ENCODE results near the gene CCDC154. TPM values are rescaled to one million over a fixed set of nuclear protein-coding genes. Genes with fewer than 3 reads are reported as not detected.

The CCDC154 gene
- total RNA-seq, 1 donor from 2014 or later, result under 0.01 TPM

GRCh38 chr16:1438229-1439057 is 5.9 kb downstream of the CCDC154 start:
- FAIRE-seq, result no peak
- no peak for DNase-seq (ENCODE audit: low read depth)
- no peaks in the 10 kb centered on the region for H3K36me3 ChIP-seq (ENCODE audit: control insufficient read depth, insufficient read depth, low read length)
- TF ChIP-seq CTCF (IDR thresholded peaks at IDR 0.05; ENCODE audit: insufficient read depth, low read length, severe bottlenecking), result no peak
- no peak overlapping the region for H3K4me3 ChIP-seq (ENCODE audit: low read depth, low read length)
- no peaks in the 10 kb centered on the region for H3K27me3 ChIP-seq (ENCODE audit: control insufficient read depth, insufficient read depth, low read length)

GRCh38 chr16:1437606-1438005 is 6.8 kb downstream of the CCDC154 start:
- Histone ChIP-seq H3K4me3 (ENCODE audit: low read depth, low read length) (no peak overlapping the region), H3K36me3 (ENCODE audit: control insufficient read depth, insufficient read depth, low read length) (no peaks in the 10 kb centered on the region), H3K27me3 (ENCODE audit: control insufficient read depth, insufficient read depth, low read length) (no peaks in the 10 kb centered on the region)
- TF ChIP-seq CTCF (IDR thresholded peaks at IDR 0.05; ENCODE audit: insufficient read depth, low read length, severe bottlenecking), result no peak
- no peak for FAIRE-seq
- no peak for DNase-seq (ENCODE audit: low read depth)

DNA sequence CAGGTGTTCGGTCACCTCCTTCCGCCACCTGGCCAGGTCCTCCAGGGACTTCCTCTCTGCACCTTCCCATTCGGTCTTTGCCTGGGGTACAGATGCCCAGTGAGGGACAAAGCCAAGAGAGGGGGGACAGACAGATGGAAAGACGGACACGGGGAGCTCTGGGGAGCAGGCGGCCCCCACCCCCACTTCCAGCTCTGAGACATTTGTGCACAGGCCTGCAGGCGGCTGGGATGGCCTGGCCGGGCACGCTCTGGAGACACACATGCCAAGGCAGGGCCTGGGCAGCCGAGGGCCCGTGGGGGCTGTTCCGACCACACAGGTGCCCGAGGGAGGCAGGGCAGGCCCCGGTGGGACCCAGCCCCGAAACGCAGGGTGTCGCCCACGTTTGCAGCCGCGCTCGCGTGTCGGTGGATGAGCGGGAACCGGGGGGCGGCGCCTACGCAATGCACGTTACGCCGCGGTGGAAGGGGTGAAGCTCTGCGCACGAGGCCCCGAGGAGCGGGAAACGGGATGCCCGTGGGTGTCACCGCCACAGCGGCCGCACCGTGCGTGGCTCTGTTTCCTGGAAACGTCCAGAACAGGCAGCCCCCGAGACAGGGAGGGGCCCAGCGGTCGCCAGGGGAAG is 7.5 kb downstream of the CCDC154 start:
- no peak overlapping the region for H3K4me3 ChIP-seq (ENCODE audit: low read depth, low read length)
- TF ChIP-seq CTCF (IDR thresholded peaks at IDR 0.05; ENCODE audit: insufficient read depth, low read length, severe bottlenecking), result no peak
- no peaks in the 10 kb centered on the region for H3K27me3 ChIP-seq (ENCODE audit: control insufficient read depth, insufficient read depth, low read length)
- no peaks in the 10 kb centered on the region for H3K36me3 ChIP-seq (ENCODE audit: control insufficient read depth, insufficient read depth, low read length)
- no peak for DNase-seq (ENCODE audit: low read depth)
- FAIRE-seq, result no peak

GRCh38 chr16:1435921-1436697 is 8.2 kb downstream of the CCDC154 start:
- no peak for TF ChIP-seq CTCF (IDR thresholded peaks at IDR 0.05; ENCODE audit: insufficient read depth, low read length, severe bottlenecking)
- no peak for FAIRE-seq
- DNase-seq (ENCODE audit: low read depth), result no peak
- Histone ChIP-seq H3K27me3 (ENCODE audit: control insufficient read depth, insufficient read depth, low read length) (no peaks in the 10 kb centered on the region), H3K4me3 (ENCODE audit: low read depth, low read length) (no peak overlapping the region), H3K36me3 (ENCODE audit: control insufficient read depth, insufficient read depth, low read length) (no peaks in the 10 kb centered on the region)

- DNase-seq (ENCODE audit: low read depth), result no peak
- no peaks in the 10 kb centered on the region for H3K27me3 ChIP-seq (ENCODE audit: control insufficient read depth, insufficient read depth, low read length)
- H3K4me3 ChIP-seq (ENCODE audit: low read depth, low read length), result no peak overlapping the region
- no peak for FAIRE-seq
- TF ChIP-seq CTCF (IDR thresholded peaks at IDR 0.05; ENCODE audit: insufficient read depth, low read length, severe bottlenecking), result no peak
- no peaks in the 10 kb centered on the region for H3K36me3 ChIP-seq (ENCODE audit: control insufficient read depth, insufficient read depth, low read length)
These were observed 9.4 kb downstream of the CCDC154 start for GRCh38 chr16:1434644-1435592.

Measured in bronchial epithelial cell (primary cell).